Measurements from ENCODE around the gene IER2. TPM values are rescaled to one million over a fixed set of nuclear protein-coding genes. Genes with fewer than 3 reads are reported as not detected.

IER2 gene
- total and polyA plus RNA-seq, 12 donors: 7.4 to 121 (median 61.8) TPM

- Histone ChIP-seq H3K9me3 (replicated peaks in 1 of 3) (no peaks in the 10 kb centered on the region), H3K4me3 (peak overlapping the region; percentile 56 to 88 (median 76)), H3K36me3 (replicated peaks in 1 of 2) (no peaks in the 10 kb centered on the region), H3K27me3 (no peaks in the 10 kb centered on the region), H3K4me1 (replicated peaks in 1 of 2) (peaks cover 22 to 38% of the 10 kb centered on the region in 2 donors), H3K27ac (peak overlapping the region; percentile 97 to 99 (median 98))
- TF ChIP-seq CTCF (IDR thresholded peaks at IDR 0.05): peak in 1 of 6 experiments; percentile 5
- no peak for TF ChIP-seq POLR2A (IDR thresholded peaks at IDR 0.05)
- WGBS, 4 donors: 2 to 4% (median 2%) methylated on average over 15 to 69 of the region's 69 CpGs
- intact Hi-C loops (cut with DNase I): no loop called here
- DNase-seq: peak in 6 of 7 donors; percentile 44 to 55 (median 49)
Observed at GRCh38 chr19:13153569-13154240, 3.5 kb downstream of the IER2 start.

GRCh38 chr19:13154241-13154778 is 4.1 kb downstream of the IER2 start:
- peak; percentile 91 to 98 (median 96) for DNase-seq
- no peaks in the 10 kb centered on the region for H3K9me3 ChIP-seq (replicated peaks in 1 of 3)
- peak overlapping the region; percentile 97 to 99 (median 98) for H3K27ac ChIP-seq
- H3K36me3 ChIP-seq (replicated peaks in 1 of 2): no peaks in the 10 kb centered on the region
- H3K4me1 ChIP-seq (replicated peaks in 1 of 2): peaks cover 16 to 32% of the 10 kb centered on the region in 2 donors
- 0 to 7% (median 2%) methylated on average over 11 to 21 of the region's 21 CpGs for WGBS, 4 donors
- no peaks in the 10 kb centered on the region for H3K27me3 ChIP-seq
- H3K4me3 ChIP-seq: peak overlapping the region; percentile 56 to 88 (median 76)
- intact Hi-C loops (cut with DNase I): no loop called here
- TF ChIP-seq CTCF (IDR thresholded peaks at IDR 0.05): peak in 1 of 6 experiments; percentile 10
- TF ChIP-seq POLR2A (IDR thresholded peaks at IDR 0.05): peak; percentile 40 to 86

- peak; percentile 76 to 87 (median 83) for DNase-seq
- intact Hi-C loops (cut with DNase I): no loop called here
- WGBS, 4 donors: 5 to 10% (median 6%) methylated on average over 13 to 24 of the region's 24 CpGs
- Histone ChIP-seq H3K36me3 (replicated peaks in 1 of 2) (no peaks in the 10 kb centered on the region), H3K27ac (peak overlapping the region; percentile 97 to 99 (median 98)), H3K4me3 (peak overlapping the region in 3 of 4 donors; percentile 19 to 88 (median 64)), H3K9me3 (replicated peaks in 1 of 3) (no peaks in the 10 kb centered on the region), H3K4me1 (replicated peaks in 1 of 2) (peaks cover 11 to 28% of the 10 kb centered on the region in 2 donors), H3K27me3 (no peaks in the 10 kb centered on the region)
- TF ChIP-seq POLR2A (IDR thresholded peaks at IDR 0.05) (peak in 1 of 2 donors; percentile 21), CTCF (IDR thresholded peaks at IDR 0.05) (peak in 2 of 6 experiments; percentile 11 to 23)
Observed at GRCh38 chr19:13154911-13155471, 4.8 kb downstream of the IER2 start.

Measured in adrenal gland (tissue), 12 donors.